ENCODE data around the gene CEP85L. TPM values are rescaled to one million over a fixed set of nuclear protein-coding genes. Genes with fewer than 3 reads are reported as not detected.

The CEP85L gene
- total RNA-seq, 1 donor from 2014 or later = 12.6 TPM

DNA sequence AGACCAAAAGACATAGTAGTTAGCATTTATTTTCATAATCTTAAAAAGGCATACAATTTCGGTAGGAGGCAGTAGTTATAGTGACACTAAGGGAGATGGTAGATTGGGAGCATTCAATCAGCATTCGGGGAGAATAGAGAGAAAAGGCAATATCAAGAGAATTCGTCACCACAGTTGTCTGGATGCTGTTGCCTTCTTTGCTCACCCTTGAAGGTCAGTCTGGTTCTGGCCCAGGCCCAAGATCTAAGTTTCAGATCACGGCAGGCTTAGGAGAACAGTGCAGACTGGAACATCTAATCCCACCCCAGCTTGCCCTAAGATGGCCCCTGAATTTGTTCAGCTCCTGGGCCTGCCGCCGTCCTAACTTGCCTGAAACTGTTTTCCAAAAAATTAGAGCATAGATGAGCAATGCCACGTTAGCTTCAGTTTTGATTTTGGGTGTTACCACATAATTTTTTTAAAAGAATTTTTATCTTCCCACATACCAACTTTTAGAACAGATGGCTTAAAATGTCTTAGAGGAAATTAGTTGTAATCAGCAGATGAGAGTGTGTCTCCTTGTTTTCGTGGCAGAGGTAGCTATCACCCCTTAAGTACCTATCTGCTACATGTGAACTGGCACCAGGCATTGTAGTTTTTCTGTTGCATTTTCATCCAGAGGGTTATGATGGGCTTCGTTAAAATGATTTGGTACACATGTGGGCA, 8.3 kb upstream of the CEP85L start:
- TF ChIP-seq EZH2phosphoT487 (IDR thresholded peaks at IDR 0.05) (no peak), EZH2 (IDR thresholded peaks at IDR 0.05) (no peak)
- TF ChIP-seq, protein P1, sequence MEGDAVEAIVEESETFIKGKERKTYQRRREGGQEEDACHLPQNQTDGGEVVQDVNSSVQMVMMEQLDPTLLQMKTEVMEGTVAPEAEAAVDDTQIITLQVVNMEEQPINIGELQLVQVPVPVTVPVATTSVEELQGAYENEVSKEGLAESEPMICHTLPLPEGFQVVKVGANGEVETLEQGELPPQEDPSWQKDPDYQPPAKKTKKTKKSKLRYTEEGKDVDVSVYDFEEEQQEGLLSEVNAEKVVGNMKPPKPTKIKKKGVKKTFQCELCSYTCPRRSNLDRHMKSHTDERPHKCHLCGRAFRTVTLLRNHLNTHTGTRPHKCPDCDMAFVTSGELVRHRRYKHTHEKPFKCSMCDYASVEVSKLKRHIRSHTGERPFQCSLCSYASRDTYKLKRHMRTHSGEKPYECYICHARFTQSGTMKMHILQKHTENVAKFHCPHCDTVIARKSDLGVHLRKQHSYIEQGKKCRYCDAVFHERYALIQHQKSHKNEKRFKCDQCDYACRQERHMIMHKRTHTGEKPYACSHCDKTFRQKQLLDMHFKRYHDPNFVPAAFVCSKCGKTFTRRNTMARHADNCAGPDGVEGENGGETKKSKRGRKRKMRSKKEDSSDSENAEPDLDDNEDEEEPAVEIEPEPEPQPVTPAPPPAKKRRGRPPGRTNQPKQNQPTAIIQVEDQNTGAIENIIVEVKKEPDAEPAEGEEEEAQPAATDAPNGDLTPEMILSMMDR (IDR thresholded peaks at IDR 0.05) = no peak
- Histone ChIP-seq H3K4me3 (no peak overlapping the region), H3K4me1 (no peaks in the 10 kb centered on the region), H2AFZ (replicated peaks) (no peak overlapping the region), H4K20me1 (ENCODE audit: low read depth) (no peaks in the 10 kb centered on the region), H3K9ac (no peak overlapping the region), H3K27me3 (no peaks in the 10 kb centered on the region), H3K27ac (no peak overlapping the region), H3K9me3 (ENCODE audit: low read depth) (no peaks in the 10 kb centered on the region), H3K4me2 (no peak overlapping the region), H3K36me3 (no peaks in the 10 kb centered on the region), H3K79me2 (ENCODE audit: low read depth) (no peaks in the 10 kb centered on the region), H3F3A (ENCODE audit: low read depth) (no peaks in the 10 kb centered on the region)
- Mint-ChIP-seq H3K36me3 (no peaks in the 10 kb centered on the region), H3K4me3 (no peak overlapping the region), H3K4me1 (peaks cover 11% of the 10 kb centered on the region), H3K9me3 (no peaks in the 10 kb centered on the region), H3K27me3 (ENCODE audit: insufficient read depth, low read depth) (peaks cover 2% of the 10 kb centered on the region), H3K27ac (no peak overlapping the region)
- no peak for DNase-seq (ENCODE audit: low spot score)

DNA sequence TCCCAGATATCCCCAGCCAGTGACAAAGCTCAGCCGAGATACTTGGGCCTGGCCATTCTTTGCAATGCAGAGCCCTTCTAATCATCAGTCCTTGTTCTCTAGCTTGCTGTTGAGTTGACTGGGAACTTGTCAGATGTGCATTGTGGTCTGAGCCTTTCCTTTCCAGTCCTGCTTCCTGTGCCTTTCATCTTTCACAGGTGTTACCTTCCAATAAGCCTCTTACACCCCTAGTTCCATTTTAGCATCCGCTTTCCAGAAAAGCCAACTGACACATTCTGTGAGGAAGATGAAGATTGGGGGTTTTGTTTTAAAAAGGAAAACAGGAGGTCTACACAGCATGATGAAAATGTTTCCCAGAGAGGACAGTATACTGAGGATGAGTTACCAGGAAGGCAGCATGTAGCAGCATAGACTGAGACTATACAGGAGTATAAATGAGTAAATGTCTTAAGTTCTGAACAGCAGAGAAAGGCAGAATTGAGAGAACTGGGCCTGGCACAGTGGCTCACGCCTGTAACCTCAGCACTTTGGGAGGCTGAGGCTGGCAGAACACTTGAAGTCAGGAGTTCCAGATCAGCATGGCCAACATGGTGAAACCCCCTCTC, 5.6 kb upstream of the CEP85L start:
- Mint-ChIP-seq H3K27ac (no peak overlapping the region), H3K36me3 (no peaks in the 10 kb centered on the region), H3K9me3 (no peaks in the 10 kb centered on the region), H3K4me3 (no peak overlapping the region), H3K27me3 (ENCODE audit: insufficient read depth, low read depth) (peaks cover 2% of the 10 kb centered on the region), H3K4me1 (peaks cover 10% of the 10 kb centered on the region)
- no peaks in the 10 kb centered on the region for H3K79me2 ChIP-seq (ENCODE audit: low read depth)
- no peaks in the 10 kb centered on the region for H3K4me1 ChIP-seq
- H3K27me3 ChIP-seq = no peaks in the 10 kb centered on the region
- no peak overlapping the region for H3K4me3 ChIP-seq
- H3K9me3 ChIP-seq (ENCODE audit: low read depth) = no peaks in the 10 kb centered on the region
- no peak overlapping the region for H3K27ac ChIP-seq
- H3K4me2 ChIP-seq = no peak overlapping the region
- H2AFZ ChIP-seq (replicated peaks) = no peak overlapping the region
- H3F3A ChIP-seq (ENCODE audit: low read depth) = peaks cover 9% of the 10 kb centered on the region
- TF ChIP-seq, protein P1 (IDR thresholded peaks at IDR 0.05) = no peak
- no peak for TF ChIP-seq EZH2phosphoT487 (IDR thresholded peaks at IDR 0.05)
- TF ChIP-seq EZH2 (IDR thresholded peaks at IDR 0.05) = no peak
- no peak overlapping the region for H3K9ac ChIP-seq
- no peaks in the 10 kb centered on the region for H3K36me3 ChIP-seq
- no peaks in the 10 kb centered on the region for H4K20me1 ChIP-seq (ENCODE audit: low read depth)
- DNase-seq (ENCODE audit: low spot score) = no peak

DNA sequence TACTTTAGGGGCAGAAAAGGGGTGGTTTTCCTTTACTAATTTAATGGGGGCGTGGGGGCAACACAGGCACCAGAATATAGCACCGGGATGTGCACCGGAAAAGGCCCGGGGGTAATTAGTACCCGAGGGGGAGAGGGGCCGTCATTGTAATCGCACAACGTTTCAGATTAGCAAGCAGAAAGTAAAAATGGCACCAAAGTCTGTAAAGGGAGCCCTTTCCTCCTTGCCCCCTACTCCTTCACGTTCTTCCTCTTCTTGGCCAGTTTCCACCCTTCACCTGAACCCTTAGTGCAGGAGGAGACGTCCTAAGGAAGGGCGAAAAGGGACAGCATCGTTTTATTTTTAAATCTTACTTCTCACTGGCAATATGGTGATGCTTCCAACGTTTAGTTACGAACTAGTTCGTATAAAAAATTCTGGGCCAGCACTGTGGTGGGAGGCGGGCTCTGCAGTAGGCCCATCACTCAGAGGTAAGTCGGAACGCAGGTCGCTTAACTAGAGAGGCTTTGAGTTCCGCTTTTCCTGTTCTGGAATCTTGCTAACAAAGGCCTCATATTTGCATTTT, 742 bp upstream of the CEP85L start:
- H3K4me2 ChIP-seq = peak overlapping the region; percentile 62
- Mint-ChIP-seq H3K27me3 (ENCODE audit: insufficient read depth, low read depth) (peaks cover 2% of the 10 kb centered on the region), H3K27ac (no peak overlapping the region), H3K36me3 (no peaks in the 10 kb centered on the region), H3K9me3 (no peaks in the 10 kb centered on the region), H3K4me3 (peak overlapping the region; percentile 93), H3K4me1 (peaks cover 13% of the 10 kb centered on the region)
- no peak overlapping the region for H3K9ac ChIP-seq
- peak overlapping the region; percentile 79 for H3K4me3 ChIP-seq
- H3K9me3 ChIP-seq (ENCODE audit: low read depth) = no peaks in the 10 kb centered on the region
- TF ChIP-seq EZH2 (IDR thresholded peaks at IDR 0.05) = no peak
- TF ChIP-seq EZH2phosphoT487 (IDR thresholded peaks at IDR 0.05) = no peak
- TF ChIP-seq, protein P1 (IDR thresholded peaks at IDR 0.05) = no peak
- DNase-seq (ENCODE audit: low spot score) = peak; percentile 31
- no peaks in the 10 kb centered on the region for H3K36me3 ChIP-seq
- H3K27ac ChIP-seq = no peak overlapping the region
- no peaks in the 10 kb centered on the region for H4K20me1 ChIP-seq (ENCODE audit: low read depth)
- peaks cover 10% of the 10 kb centered on the region for H3K4me1 ChIP-seq
- peaks cover 15% of the 10 kb centered on the region for H3K27me3 ChIP-seq
- no peaks in the 10 kb centered on the region for H3K79me2 ChIP-seq (ENCODE audit: low read depth)
- peaks cover 25% of the 10 kb centered on the region for H3F3A ChIP-seq (ENCODE audit: low read depth)
- H2AFZ ChIP-seq (replicated peaks) = peak overlapping the region; percentile 91
